IMR-90 (cell line): ENCODE data around the gene TBPL1. TPM values are rescaled to one million over a fixed set of nuclear protein-coding genes. Genes with fewer than 3 reads are reported as not detected.
A peak's percentile ranks its signal among the peaks of the same experiment; 100 is the strongest.

ENCODE experiments used
- ATAC-seq: fragments of 200-7000 bp; cut with Tn5 transposase; 2 replicates; pipeline ENCODE4 v1.9.1; 2020; ENCODE audit warnings: low read depth, mild to moderate bottlenecking, moderate library complexity
- BruUV-seq: library from RNA; stranded (reverse); fragments of 400-500 nt; replicated peaks from 2 replicates; lab custom pipeline; 2021; lab: Mats Ljungman, UMichigan
- CTCF ChIA-PET: fragments of 300-600 bp; formaldehyde crosslinking; extraction: SDS; loops from one replicate; lab custom pipeline; 2021; ENCODE audit warnings: antibody characterized with exemption; lab: Yijun Ruan, JAX
- POLR2A ChIA-PET: fragments of 300-600 bp; sonication (Branson Sonifier 250); formaldehyde crosslinking; loops from one replicate; lab custom pipeline; 2022; ENCODE audit warnings: antibody characterized with exemption; ENCODE audit not compliant: unreplicated experiment; lab: Charles Lee
- DNase-seq: peaks from one replicate; pipeline ENCODE4 v3.0.0; 2013
- H2AFZ ChIP-seq: replicated peaks from 2 replicates; pipeline ENCODE3; 2013; ENCODE audit warnings: low read length, mild to moderate bottlenecking; ENCODE audit not compliant: poor library complexity
- H2AK5ac ChIP-seq: 2 replicates; pipeline ENCODE4 v1.6.1; 2013; ENCODE audit warnings: low read depth, low read length, inconsistent platforms
- H2AK9ac ChIP-seq: replicated peaks from 2 replicates; pipeline ENCODE3; 2013; ENCODE audit warnings: mild to moderate bottlenecking, low read depth, low read length, moderate library complexity; ENCODE audit not compliant: poor library complexity
- H2BK120ac ChIP-seq: 2 replicates; pipeline ENCODE4 v1.6.1; 2013; ENCODE audit warnings: low read depth, low read length, inconsistent platforms
- H2BK15ac ChIP-seq: 3 replicates; pipeline ENCODE4 v1.6.1; 2013; ENCODE audit warnings: low read depth, low read length, inconsistent platforms
- H2BK20ac ChIP-seq: 2 replicates; pipeline ENCODE4 v1.6.1; 2013; ENCODE audit warnings: low read depth, mild to moderate bottlenecking, inconsistent platforms, low read length, moderate library complexity
- H2BK5ac ChIP-seq: 2 replicates; pipeline ENCODE4 v1.6.1; 2013; ENCODE audit warnings: mild to moderate bottlenecking, low read depth, low read length, inconsistent platforms; ENCODE audit not compliant: poor library complexity, severe bottlenecking
- H3K14ac ChIP-seq: replicated peaks from 2 replicates; pipeline ENCODE4 v1.6.1; 2013; ENCODE audit warnings: low read depth, low read length, inconsistent platforms
- H3K18ac ChIP-seq: 2 replicates; pipeline ENCODE4 v1.6.1; 2013; ENCODE audit warnings: low read depth, low read length, control low read depth
- H3K23ac ChIP-seq: 2 replicates; pipeline ENCODE4 v1.6.1; 2013; ENCODE audit warnings: low read depth, low read length, inconsistent platforms
- H3K27ac ChIP-seq: 2 replicates; pipeline ENCODE4 v1.5.1; 2013; ENCODE audit warnings: mild to moderate bottlenecking, control low read depth, low read length; ENCODE audit not compliant: insufficient read depth
- H3K27me3 ChIP-seq: 2 replicates; pipeline ENCODE4 v1.6.1; 2013; ENCODE audit warnings: low read length; ENCODE audit not compliant: control insufficient read depth, insufficient read depth
- H3K36me3 ChIP-seq: 2 replicates; pipeline ENCODE4 v1.6.1; 2013; ENCODE audit warnings: low read length, mixed read lengths; ENCODE audit not compliant: control insufficient read depth, insufficient read depth
- H3K4ac ChIP-seq: 2 replicates; pipeline ENCODE4 v1.6.1; 2013; ENCODE audit warnings: low read depth, low read length, inconsistent platforms
- H3K4me1 ChIP-seq: 2 replicates; pipeline ENCODE4 v1.6.1; 2013; ENCODE audit warnings: low read length, mixed read lengths; ENCODE audit not compliant: control insufficient read depth, insufficient read depth
- H3K4me2 ChIP-seq: 2 replicates; pipeline ENCODE4 v1.6.1; 2013; ENCODE audit warnings: low read depth, mild to moderate bottlenecking, control low read depth, low read length, moderate library complexity
- H3K4me3 ChIP-seq: 2 replicates; pipeline ENCODE4 v1.5.1; 2013; ENCODE audit warnings: low read depth, mild to moderate bottlenecking, control low read depth, low read length, moderate library complexity; ENCODE audit not compliant: insufficient read depth
- H3K56ac ChIP-seq: 2 replicates; pipeline ENCODE4 v1.6.1; 2013; ENCODE audit warnings: low read length, inconsistent platforms; ENCODE audit not compliant: insufficient read depth; ENCODE audit errors: extremely low read depth
- H3K79me1 ChIP-seq, 2 experiments: 2 replicates each; pipeline ENCODE4 v1.6.1; 2013; ENCODE audit warnings: low read length in 2 of 2, inconsistent platforms in 1 of 2, low read depth in 1 of 2
- H3K9ac ChIP-seq: 2 replicates; pipeline ENCODE4 v1.6.1; 2013; ENCODE audit warnings: low read depth, low read length, control low read depth
- H3K9me1 ChIP-seq: 2 replicates; pipeline ENCODE4 v1.6.1; 2013; ENCODE audit warnings: low read length, inconsistent platforms; ENCODE audit not compliant: insufficient read depth
- H3K9me3 ChIP-seq: 2 replicates; pipeline ENCODE4 v1.6.1; 2013; ENCODE audit warnings: low read length; ENCODE audit not compliant: control insufficient read depth, insufficient read depth
- H4K20me1 ChIP-seq: 2 replicates; pipeline ENCODE4 v1.6.1; 2013; ENCODE audit warnings: low read length, inconsistent platforms; ENCODE audit not compliant: insufficient read depth
- H4K5ac ChIP-seq: 2 replicates; pipeline ENCODE4 v1.6.1; 2013; ENCODE audit warnings: mild to moderate bottlenecking, low read depth, low read length, control low read depth
- H4K8ac ChIP-seq, 2 experiments: 2 replicates each; pipeline ENCODE4 v1.6.1; 2013; ENCODE audit warnings: low read depth in 2 of 2, low read length in 2 of 2, control low read depth in 1 of 2, inconsistent platforms in 1 of 2
- H4K91ac ChIP-seq: 2 replicates; pipeline ENCODE4 v1.6.1; 2013; ENCODE audit warnings: low read depth, low read length, inconsistent platforms; ENCODE audit not compliant: insufficient read depth
- CHD1 ChIP-seq: IDR thresholded peaks from 2 replicates; pipeline ENCODE4 v1.6.1; 2012; ENCODE audit warnings: low read depth, low read length, improper control_type of control experiment
- ELK1 ChIP-seq: fragments of 150-350 bp; IDR thresholded peaks from 2 replicates; pipeline ENCODE4 v1.6.1; 2016; ENCODE audit warnings: low read depth, mild to moderate bottlenecking, low read length, moderate library complexity, borderline replicate concordance
- MAFK ChIP-seq: IDR thresholded peaks from 2 replicates; pipeline ENCODE4 v1.6.1; 2012; ENCODE audit warnings: low read depth, low read length, improper control_type of control experiment
- MAZ ChIP-seq: IDR thresholded peaks from 2 replicates; pipeline ENCODE4 v1.6.1; 2012; ENCODE audit warnings: low read depth, mild to moderate bottlenecking, low read length, improper control_type of control experiment, moderate library complexity, borderline replicate concordance
- POLR2A ChIP-seq: IDR thresholded peaks from 2 replicates; pipeline ENCODE4 v1.6.1; 2012; ENCODE audit warnings: mild to moderate bottlenecking, low read depth, low read length
- RAD21 ChIP-seq: IDR thresholded peaks from 2 replicates; pipeline ENCODE4 v1.6.1; 2012; ENCODE audit warnings: low read length, improper control_type of control experiment
- RFX5 ChIP-seq: IDR thresholded peaks from 2 replicates; pipeline ENCODE4 v1.8.0; 2012; ENCODE audit warnings: low read depth, mild to moderate bottlenecking, low read length, moderate library complexity
- SMC3 ChIP-seq: fragments of 150-350 bp; IDR thresholded peaks from 2 replicates; pipeline ENCODE4 v1.6.1; 2016; ENCODE audit warnings: low read depth, mild to moderate bottlenecking, antibody characterized with exemption, low read length, moderate library complexity
- WGBS, 2 experiments: methylation state at CpG; one replicate each; pipeline versions ENCODE4 v1.1.5 to v1.1.7; 2013; ENCODE audit warnings: missing lambda C conversion rate in 2 of 2; ENCODE audit not compliant: insufficient read length in 1 of 2; ENCODE audit errors: extremely low coverage in 2 of 2; 5-methylcytosine and 5-hydroxymethylcytosine counted together
- dilution Hi-C: fragments of 300-500 bp; cut with HindIII; formaldehyde crosslinking; loops from one replicate; pipeline ENCODE4 v1.14.3; 2018; ENCODE audit warnings: low sequenced_read_pairs; ENCODE audit not compliant: unreplicated experiment
- in situ Hi-C: fragments of 300-500 bp; cut with MboI; formaldehyde crosslinking; loops from 3 replicates; pipeline ENCODE4 v1.14.3; 2019; ENCODE audit warnings: low sequenced_read_pairs, inconsistent platforms, mixed read lengths
- intact Hi-C: fragments of 100-400 bp; cut with micrococcal nuclease; formaldehyde crosslinking; loops from 2 replicates; pipeline ENCODE4 v1.10.0; 2022
- polyA plus RNA-seq, 3 experiments: library from polyadenylated mRNA; depleted of rRNA; stranded (reverse); fragments of >200 nt; gene quantifications; 2 replicates each; pipeline ENCODE4 v1.2.3, GENCODE V29; 2012; ENCODE audit warnings: low replicate concordance in 1 of 3
- total RNA-seq: library from RNA; depleted of rRNA; stranded (reverse); fragments of >200 nt; gene quantifications from 2 replicates; pipeline ENCODE4 v1.2.3, GENCODE V29; 2012

The TBPL1 gene
- total and polyA plus RNA-seq, 2 of the 4 experiments (the other 2 are of a cell fraction), result 25.6 to 32.5 TPM

DNA sequence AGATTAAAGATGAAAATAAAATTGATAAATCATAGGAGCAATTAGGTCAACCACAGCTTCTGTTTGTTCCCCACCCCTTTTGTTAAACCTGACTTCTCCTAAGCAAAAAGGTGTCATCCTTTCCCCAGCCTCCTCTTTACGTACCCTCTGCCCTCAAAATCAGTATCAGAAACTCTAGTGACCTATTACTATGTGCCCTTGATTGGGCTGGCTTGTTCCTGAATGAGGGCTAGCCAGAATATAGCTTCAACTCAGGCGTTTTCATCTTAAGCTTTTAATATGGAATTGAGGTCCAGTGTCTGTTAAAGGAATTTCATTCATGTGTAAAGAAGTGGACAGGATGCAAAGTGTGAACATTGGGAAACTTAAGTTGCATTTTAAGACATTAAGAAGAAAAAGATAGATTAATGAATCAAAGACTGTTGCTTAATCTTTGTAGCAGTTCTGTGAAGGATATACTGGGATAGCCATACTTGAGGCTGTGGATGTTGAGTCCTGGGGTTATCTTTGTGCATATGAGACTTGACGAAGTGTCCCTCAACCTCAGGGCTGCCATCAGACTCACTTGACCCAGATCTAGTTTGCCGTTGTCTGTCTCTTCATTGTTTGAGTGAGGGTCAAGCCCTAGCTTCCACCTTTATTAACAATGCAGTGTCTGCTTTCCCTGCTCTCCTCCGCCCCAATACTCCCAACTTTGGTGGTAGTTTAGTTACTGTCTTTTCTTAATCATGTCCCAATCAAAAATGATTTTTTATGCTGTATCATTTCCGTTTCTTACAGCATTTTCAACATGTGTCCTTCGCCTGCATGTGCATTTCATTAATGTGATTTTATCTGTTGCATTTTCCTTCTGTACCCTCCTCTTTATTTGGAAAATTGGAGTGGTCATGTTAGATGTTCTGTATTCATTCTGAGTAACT is 1.9 kb downstream of the TBPL1 start:
- Histone ChIP-seq H2BK120ac (no peak overlapping the region), H2AK9ac (no peak overlapping the region), H3K9me3 (no peaks in the 10 kb centered on the region), H3K23ac (peak overlapping the region; percentile 76; the same call in 1 of the 2 replicates), H3K14ac (no peak overlapping the region), H3K4me3 (no peak overlapping the region), H3K27ac (no peak overlapping the region), H2BK20ac (no peak overlapping the region), H2BK5ac (no peak overlapping the region), H3K79me1 (peaks cover 22 to 65% of the 10 kb centered on the region in 2 experiments), H4K5ac (no peak overlapping the region), H3K4me1 (peaks cover 9% of the 10 kb centered on the region), H4K91ac (no peak overlapping the region), H3K9me1 (peaks cover 9% of the 10 kb centered on the region; the same call in 1 of the 2 replicates), H3K18ac (no peak overlapping the region), H3K27me3 (no peaks in the 10 kb centered on the region), H3K36me3 (no peaks in the 10 kb centered on the region), H2AFZ (no peak overlapping the region), H4K20me1 (peaks cover 28% of the 10 kb centered on the region; the same call in 1 of the 2 replicates), H2AK5ac (no peak overlapping the region), H3K9ac (no peak overlapping the region), H3K4me2 (peak overlapping the region; percentile 99), H3K56ac (no peak overlapping the region), H3K4ac (no peak overlapping the region), H4K8ac (no peak overlapping the region), H2BK15ac (no peak overlapping the region)
- in situ Hi-C loops (no loop called here), intact Hi-C loops (no loop called here), dilution Hi-C loops (no loop called here)
- ATAC-seq (no peak), DNase-seq (no peak)
- TSS peak; percentile 16 for BruUV-seq
- ChIA-PET POLR2A (no interaction called here), CTCF (interaction anchor here (0.8 to 2.4 kb wide), 3 partner anchors 21 to 109 kb away, joined by 3 to 7 read pairs (median 3); no protein-coding TSS in a partner anchor)
- no CpG with 5 or more reads among the region's 7 CpGs for WGBS, 2 experiments
- TF ChIP-seq CHD1 (no peak), RFX5 (no peak), MAFK (no peak), RAD21 (no peak), MAZ (no peak), SMC3 (no peak), POLR2A (no peak), ELK1 (no peak)
